Measurements from ENCODE around the gene SPAG6. TPM values are rescaled to one million over a fixed set of nuclear protein-coding genes. Genes with fewer than 3 reads are reported as not detected.

The SPAG6 gene
- total and polyA plus RNA-seq, 4 donors: 0.23 TPM; not detected in 3

DNA sequence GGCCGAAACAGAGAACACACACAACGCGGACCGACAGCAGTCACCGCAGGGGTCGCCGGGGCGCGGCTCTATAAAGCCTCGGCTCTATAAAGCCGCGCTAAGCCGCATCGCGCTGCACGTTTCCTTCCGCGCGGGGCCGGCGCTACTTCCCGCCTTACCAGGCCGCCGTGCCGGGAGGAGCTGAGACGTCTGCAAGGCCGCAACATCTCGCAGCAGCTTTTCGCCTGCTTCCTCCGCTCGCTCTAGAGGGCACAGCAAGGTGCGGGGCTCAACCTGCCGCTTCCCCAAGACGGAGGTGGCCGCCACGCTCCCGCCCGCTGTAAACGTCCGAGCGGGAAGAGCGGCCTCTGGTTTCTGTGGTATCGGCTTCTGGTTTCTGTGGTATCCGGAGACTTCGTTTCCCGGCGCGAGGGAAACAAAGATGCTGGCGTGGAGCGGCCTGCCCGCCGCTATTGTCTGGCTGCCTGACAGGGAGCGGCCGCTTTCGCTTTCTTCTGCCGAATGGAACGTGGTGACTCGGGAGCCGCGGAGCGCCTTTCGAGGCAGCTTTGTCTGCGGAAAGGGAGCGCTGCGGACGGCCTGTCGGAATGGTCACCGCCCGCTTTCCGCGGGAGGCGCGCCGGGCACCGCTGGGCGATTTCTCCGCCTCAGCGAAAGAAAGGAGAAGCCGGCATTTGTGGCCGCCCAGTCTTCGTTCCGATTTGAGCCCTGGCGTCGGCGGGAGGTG is 91.8 kb downstream of the SPAG6 start:
- peak; percentile 94 for DNase-seq (ENCODE audit: low spot score)
- H3K4me3 ChIP-seq (ENCODE audit: low read depth in 1 of 3, low read length in 3 of 3): peak overlapping the region; percentile 75 to 88 (median 76)
- WGBS: under 1% methylated on average over 85 of the region's 85 CpGs
- H3K4me1 ChIP-seq (ENCODE audit: control insufficient read depth in 4 of 4, insufficient read depth in 4 of 4, low read length in 3 of 4): peaks cover 0 to 15% (median 10%) of the 10 kb centered on the region in 4 donors
- H3K27ac ChIP-seq (ENCODE audit: low read depth in 1 of 2, low read length in 2 of 2): peak overlapping the region; percentile 85 to 87
- TF ChIP-seq RXRA (IDR thresholded peaks at IDR 0.05) (no peak), CTCF (IDR thresholded peaks at IDR 0.05; ENCODE audit: low read depth, low read length, missing input control) (no peak), NR2F2 (IDR thresholded peaks at IDR 0.05) (peak; percentile 68), RAD21 (IDR thresholded peaks at IDR 0.05) (peak in 1 of 2 donors; percentile 37), TAF1 (conservative IDR thresholded peaks at IDR 0.05) (peak; percentile 76), YY1 (IDR thresholded peaks at IDR 0.05) (peak; percentile 10)
- TF ChIP-seq, protein P1, sequence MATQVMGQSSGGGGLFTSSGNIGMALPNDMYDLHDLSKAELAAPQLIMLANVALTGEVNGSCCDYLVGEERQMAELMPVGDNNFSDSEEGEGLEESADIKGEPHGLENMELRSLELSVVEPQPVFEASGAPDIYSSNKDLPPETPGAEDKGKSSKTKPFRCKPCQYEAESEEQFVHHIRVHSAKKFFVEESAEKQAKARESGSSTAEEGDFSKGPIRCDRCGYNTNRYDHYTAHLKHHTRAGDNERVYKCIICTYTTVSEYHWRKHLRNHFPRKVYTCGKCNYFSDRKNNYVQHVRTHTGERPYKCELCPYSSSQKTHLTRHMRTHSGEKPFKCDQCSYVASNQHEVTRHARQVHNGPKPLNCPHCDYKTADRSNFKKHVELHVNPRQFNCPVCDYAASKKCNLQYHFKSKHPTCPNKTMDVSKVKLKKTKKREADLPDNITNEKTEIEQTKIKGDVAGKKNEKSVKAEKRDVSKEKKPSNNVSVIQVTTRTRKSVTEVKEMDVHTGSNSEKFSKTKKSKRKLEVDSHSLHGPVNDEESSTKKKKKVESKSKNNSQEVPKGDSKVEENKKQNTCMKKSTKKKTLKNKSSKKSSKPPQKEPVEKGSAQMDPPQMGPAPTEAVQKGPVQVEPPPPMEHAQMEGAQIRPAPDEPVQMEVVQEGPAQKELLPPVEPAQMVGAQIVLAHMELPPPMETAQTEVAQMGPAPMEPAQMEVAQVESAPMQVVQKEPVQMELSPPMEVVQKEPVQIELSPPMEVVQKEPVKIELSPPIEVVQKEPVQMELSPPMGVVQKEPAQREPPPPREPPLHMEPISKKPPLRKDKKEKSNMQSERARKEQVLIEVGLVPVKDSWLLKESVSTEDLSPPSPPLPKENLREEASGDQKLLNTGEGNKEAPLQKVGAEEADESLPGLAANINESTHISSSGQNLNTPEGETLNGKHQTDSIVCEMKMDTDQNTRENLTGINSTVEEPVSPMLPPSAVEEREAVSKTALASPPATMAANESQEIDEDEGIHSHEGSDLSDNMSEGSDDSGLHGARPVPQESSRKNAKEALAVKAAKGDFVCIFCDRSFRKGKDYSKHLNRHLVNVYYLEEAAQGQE (IDR thresholded peaks at IDR 0.05): peak; percentile 21
- TF ChIP-seq, protein P2, sequence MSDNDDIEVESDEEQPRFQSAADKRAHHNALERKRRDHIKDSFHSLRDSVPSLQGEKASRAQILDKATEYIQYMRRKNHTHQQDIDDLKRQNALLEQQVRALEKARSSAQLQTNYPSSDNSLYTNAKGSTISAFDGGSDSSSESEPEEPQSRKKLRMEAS (IDR thresholded peaks at IDR 0.05): peak; percentile 20
- H3K9me3 ChIP-seq (ENCODE audit: control insufficient read depth in 4 of 4, low read length in 3 of 4): no peaks in the 10 kb centered on the region
- peak overlapping the region; percentile 66 to 76 for H3K9ac ChIP-seq (ENCODE audit: low read depth in 1 of 2, low read length in 2 of 2)
- no peaks in the 10 kb centered on the region for H3K36me3 ChIP-seq (ENCODE audit: control insufficient read depth in 4 of 4, insufficient read depth in 3 of 4, low read depth in 1 of 4, low read length in 3 of 4)
- H3K27me3 ChIP-seq (ENCODE audit: control insufficient read depth in 4 of 4, insufficient read depth in 4 of 4, low read length in 3 of 4): no peaks in the 10 kb centered on the region

DNA sequence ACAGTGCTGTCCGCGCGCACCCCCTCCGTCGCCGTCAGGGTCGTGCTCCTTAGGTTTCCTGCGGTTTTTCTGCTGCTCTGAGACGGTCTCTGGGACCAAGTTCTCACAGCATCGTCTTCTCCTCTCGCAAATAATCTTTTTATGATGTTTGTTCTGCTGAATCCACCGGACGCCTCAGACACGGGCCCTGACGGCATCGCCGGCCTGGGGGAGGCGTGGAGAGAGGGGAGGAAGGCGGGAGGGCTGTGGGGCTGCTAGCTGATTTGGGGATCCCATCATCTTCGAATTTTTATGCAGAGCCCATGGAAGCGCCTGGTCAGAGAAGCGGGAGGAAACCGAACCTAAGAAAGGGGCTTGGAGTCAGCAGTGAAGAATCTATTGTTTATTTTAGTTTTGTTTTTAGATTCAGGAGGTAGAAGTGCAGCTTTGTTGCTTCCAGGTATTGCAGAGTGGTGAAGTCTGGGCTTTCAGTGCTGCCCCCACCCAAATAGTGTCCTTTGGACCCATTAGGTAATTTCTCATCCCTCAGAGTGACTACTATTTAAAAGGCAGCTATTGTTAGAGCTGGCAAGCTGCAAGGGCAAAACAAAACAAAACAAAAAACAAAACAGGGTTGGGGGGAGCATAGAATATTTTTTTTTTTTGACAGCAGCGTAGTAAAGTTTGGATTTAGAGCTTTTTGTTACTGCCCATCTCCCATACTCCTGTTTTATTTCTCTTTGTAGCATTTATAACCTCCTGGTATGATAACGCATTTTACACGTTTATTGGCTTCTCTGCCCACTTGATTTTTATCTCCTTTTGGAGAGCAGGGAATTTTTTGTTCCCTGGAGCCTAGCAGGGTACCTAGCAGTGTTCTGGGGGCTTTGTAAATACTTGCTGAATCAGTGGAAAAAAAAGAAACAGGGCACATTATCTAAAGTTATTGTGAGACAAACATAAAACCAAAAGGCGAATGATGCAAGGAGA is 92.6 kb downstream of the SPAG6 start:
- Histone ChIP-seq H3K4me1 (ENCODE audit: control insufficient read depth in 4 of 4, insufficient read depth in 4 of 4, low read length in 3 of 4) (peaks cover 0 to 15% (median 10%) of the 10 kb centered on the region in 4 donors), H3K9me3 (ENCODE audit: control insufficient read depth in 4 of 4, low read length in 3 of 4) (no peaks in the 10 kb centered on the region), H3K27ac (ENCODE audit: low read depth in 1 of 2, low read length in 2 of 2) (peak overlapping the region; percentile 85 to 87), H3K36me3 (ENCODE audit: control insufficient read depth in 4 of 4, insufficient read depth in 3 of 4, low read depth in 1 of 4, low read length in 3 of 4) (no peaks in the 10 kb centered on the region), H3K4me3 (ENCODE audit: low read depth in 1 of 3, low read length in 3 of 3) (peak overlapping the region; percentile 75 to 88 (median 76)), H3K9ac (ENCODE audit: low read depth in 1 of 2, low read length in 2 of 2) (peak overlapping the region; percentile 66 to 76), H3K27me3 (ENCODE audit: control insufficient read depth in 4 of 4, insufficient read depth in 4 of 4, low read length in 3 of 4) (peaks cover 0 to 2% (median 0%) of the 10 kb centered on the region in 4 donors)
- no peak for DNase-seq (ENCODE audit: low spot score)
- 4% methylated on average over 27 of the region's 27 CpGs for WGBS
- TF ChIP-seq HNF4G (IDR thresholded peaks at IDR 0.05) (peak; percentile 23), TAF1 (conservative IDR thresholded peaks at IDR 0.05) (no peak), RXRA (IDR thresholded peaks at IDR 0.05) (no peak), FOXA1 (IDR thresholded peaks at IDR 0.05) (no peak), YY1 (IDR thresholded peaks at IDR 0.05) (no peak), ZBTB33 (IDR thresholded peaks at IDR 0.05) (no peak), SP1 (IDR thresholded peaks at IDR 0.05) (no peak), CTCF (IDR thresholded peaks at IDR 0.05; ENCODE audit: low read depth, low read length, missing input control) (no peak), EGR1 (IDR thresholded peaks at IDR 0.05; ENCODE audit: low read depth in 2 of 2) (no peak), GABPA (IDR thresholded peaks at IDR 0.05 in 1 of 2, conservative IDR thresholded peaks at IDR 0.05 in 1 of 2) (no peak), FOXA2 (IDR thresholded peaks at IDR 0.05) (no peak)
- TF ChIP-seq, protein P2 (IDR thresholded peaks at IDR 0.05): peak; percentile 9
- TF ChIP-seq, protein P3, sequence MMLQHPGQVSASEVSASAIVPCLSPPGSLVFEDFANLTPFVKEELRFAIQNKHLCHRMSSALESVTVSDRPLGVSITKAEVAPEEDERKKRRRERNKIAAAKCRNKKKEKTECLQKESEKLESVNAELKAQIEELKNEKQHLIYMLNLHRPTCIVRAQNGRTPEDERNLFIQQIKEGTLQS (IDR thresholded peaks at IDR 0.05): no peak

Measured in liver (tissue), 9 donors.